MM.1S (cell line): ENCODE data around the gene SLC39A7.

Experiments used
- EZH2 ChIP-seq: fragments of 300-600 bp; sonication (generic); optimal IDR thresholded peaks from 2 replicates; pipeline ENCODE3; 2017; ENCODE audit warnings: low read depth, mild to moderate bottlenecking, antibody characterized with exemption, low read length, mixed read lengths
- TF ChIP-seq, protein P1 (sequence below): fragments of 300-600 bp; sonication (generic); IDR thresholded peaks from 2 replicates; pipeline ENCODE4 v1.5.1; 2016; ENCODE audit warnings: antibody characterized with exemption, low read length, mixed read lengths

DNA sequence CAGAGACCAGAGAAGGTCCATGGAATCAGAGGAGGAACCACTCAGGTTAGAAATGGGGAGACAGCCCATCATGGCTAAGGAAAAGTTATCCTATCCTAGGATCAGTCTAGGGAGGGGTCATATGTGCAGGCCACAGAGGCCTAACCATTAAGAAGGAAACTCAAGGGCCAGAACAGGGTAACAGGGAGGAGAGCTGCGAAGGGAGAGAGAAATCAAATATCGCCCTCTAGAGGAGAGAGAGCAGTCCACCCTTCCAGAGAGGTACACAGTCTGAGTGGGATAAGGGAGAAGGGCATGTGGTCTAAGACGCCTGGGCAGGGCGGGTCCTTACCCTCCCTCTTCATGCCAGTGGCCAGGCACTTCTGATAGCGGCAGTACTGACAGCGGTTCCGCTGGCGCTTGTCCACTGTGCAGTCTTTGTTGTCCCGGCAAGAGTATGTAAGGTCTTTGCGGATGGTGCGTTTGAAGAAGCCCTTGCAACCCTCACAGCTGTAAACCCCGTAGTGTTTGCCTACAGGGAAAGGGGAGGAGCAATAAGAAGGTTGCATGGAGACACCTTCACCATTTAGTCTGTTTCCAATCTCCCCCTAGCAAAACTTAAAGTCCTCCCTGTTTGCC is 3.1 kb upstream of the SLC39A7 start:
- no peak for TF ChIP-seq EZH2
- TF ChIP-seq, protein P1, sequence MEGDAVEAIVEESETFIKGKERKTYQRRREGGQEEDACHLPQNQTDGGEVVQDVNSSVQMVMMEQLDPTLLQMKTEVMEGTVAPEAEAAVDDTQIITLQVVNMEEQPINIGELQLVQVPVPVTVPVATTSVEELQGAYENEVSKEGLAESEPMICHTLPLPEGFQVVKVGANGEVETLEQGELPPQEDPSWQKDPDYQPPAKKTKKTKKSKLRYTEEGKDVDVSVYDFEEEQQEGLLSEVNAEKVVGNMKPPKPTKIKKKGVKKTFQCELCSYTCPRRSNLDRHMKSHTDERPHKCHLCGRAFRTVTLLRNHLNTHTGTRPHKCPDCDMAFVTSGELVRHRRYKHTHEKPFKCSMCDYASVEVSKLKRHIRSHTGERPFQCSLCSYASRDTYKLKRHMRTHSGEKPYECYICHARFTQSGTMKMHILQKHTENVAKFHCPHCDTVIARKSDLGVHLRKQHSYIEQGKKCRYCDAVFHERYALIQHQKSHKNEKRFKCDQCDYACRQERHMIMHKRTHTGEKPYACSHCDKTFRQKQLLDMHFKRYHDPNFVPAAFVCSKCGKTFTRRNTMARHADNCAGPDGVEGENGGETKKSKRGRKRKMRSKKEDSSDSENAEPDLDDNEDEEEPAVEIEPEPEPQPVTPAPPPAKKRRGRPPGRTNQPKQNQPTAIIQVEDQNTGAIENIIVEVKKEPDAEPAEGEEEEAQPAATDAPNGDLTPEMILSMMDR, result peak; percentile 74
